H1 (cell line): Measurements from ENCODE around the gene CTDSP1.

ENCODE experiments used
- ATF3 ChIP-seq: IDR thresholded peaks from 2 replicates; pipeline ENCODE4 v1.6.1; 2011; ENCODE audit warnings: low read depth, mild to moderate bottlenecking, low read length; ENCODE audit not compliant: insufficient read depth
- HDAC6 ChIP-seq: IDR thresholded peaks from one replicate; pipeline ENCODE4 v1.7.1; 2012; ENCODE audit warnings: low read depth, mild to moderate bottlenecking, inconsistent platforms, low read length, moderate library complexity
- MAX ChIP-seq: IDR thresholded peaks from 2 replicates; pipeline ENCODE4 v1.6.1; 2012; ENCODE audit warnings: inconsistent platforms
- SAP30 ChIP-seq: fragments of 300-600 bp; sonication (generic); IDR thresholded peaks from 2 replicates; pipeline ENCODE4 v1.7.1; 2012; ENCODE audit warnings: low read length, moderate library complexity, mild to moderate bottlenecking, inconsistent platforms; ENCODE audit not compliant: insufficient read depth, insufficient replicate concordance
- TF ChIP-seq, protein P1 (sequence below), 3 experiments: IDR thresholded peaks; 1 replicate in 2 of 3; 2 replicates in 1 of 3; pipeline versions ENCODE4 v1.5.1 to v1.6.1; 2011; ENCODE audit warnings: low read length in 3 of 3, mild to moderate bottlenecking in 3 of 3, inconsistent platforms in 2 of 3, low read depth in 1 of 3, moderate library complexity in 1 of 3; ENCODE audit not compliant: insufficient read depth in 1 of 3; ENCODE audit errors: control extremely low read depth in 1 of 3
- TF ChIP-seq, protein P2 (sequence below): IDR thresholded peaks from 2 replicates; pipeline ENCODE4 v1.6.1; 2011; ENCODE audit warnings: low read length, improper control_type of control experiment

DNA sequence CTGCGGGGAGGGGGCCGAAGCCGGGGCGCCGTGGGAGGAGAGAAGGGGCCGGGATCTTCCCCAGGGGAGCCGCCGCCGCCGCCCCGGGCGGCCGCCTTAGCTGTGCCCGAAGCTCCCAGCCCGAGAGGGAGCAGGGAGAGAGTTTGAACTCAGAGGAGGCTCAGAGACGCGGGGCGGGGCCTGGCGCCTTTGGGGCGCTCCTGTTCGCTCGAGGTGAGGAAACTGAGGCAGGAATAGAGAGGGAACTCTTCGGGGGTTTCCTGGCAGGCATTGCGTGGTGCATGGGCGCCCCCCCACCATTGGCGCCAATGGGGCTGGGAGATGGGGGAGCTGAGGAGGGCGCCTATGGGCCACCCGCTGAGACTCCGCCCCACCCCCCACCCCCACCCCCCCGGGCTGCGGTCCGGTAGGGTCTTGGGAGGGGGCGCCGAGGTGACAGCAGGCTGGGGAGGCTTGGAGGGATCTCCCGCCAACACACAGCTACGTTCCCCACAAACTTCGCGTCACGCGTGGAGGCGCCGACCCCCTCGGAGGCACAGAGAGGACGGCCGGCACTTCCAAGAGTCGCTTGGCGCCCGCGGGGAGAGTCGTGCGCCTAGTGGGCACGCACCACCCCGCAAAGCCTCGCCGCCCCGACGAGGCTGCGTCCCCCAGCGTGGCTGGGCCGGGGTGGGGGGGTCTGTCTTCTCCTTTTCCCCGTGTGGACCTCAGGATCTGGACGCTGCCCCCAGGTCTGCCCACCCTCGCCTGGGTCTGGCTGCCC lies 680 bp downstream of the CTDSP1 start:
- no peak for TF ChIP-seq SAP30
- no peak for TF ChIP-seq MAX
- TF ChIP-seq, protein P1, sequence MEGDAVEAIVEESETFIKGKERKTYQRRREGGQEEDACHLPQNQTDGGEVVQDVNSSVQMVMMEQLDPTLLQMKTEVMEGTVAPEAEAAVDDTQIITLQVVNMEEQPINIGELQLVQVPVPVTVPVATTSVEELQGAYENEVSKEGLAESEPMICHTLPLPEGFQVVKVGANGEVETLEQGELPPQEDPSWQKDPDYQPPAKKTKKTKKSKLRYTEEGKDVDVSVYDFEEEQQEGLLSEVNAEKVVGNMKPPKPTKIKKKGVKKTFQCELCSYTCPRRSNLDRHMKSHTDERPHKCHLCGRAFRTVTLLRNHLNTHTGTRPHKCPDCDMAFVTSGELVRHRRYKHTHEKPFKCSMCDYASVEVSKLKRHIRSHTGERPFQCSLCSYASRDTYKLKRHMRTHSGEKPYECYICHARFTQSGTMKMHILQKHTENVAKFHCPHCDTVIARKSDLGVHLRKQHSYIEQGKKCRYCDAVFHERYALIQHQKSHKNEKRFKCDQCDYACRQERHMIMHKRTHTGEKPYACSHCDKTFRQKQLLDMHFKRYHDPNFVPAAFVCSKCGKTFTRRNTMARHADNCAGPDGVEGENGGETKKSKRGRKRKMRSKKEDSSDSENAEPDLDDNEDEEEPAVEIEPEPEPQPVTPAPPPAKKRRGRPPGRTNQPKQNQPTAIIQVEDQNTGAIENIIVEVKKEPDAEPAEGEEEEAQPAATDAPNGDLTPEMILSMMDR (IDR thresholded peaks at IDR 0.05; ENCODE audit: control extremely low read depth in 1 of 3, insufficient read depth in 1 of 3, low read depth in 1 of 3, low read length in 3 of 3) = no peak
- no peak for TF ChIP-seq ATF3
- TF ChIP-seq HDAC6 = no peak
- TF ChIP-seq, protein P2, sequence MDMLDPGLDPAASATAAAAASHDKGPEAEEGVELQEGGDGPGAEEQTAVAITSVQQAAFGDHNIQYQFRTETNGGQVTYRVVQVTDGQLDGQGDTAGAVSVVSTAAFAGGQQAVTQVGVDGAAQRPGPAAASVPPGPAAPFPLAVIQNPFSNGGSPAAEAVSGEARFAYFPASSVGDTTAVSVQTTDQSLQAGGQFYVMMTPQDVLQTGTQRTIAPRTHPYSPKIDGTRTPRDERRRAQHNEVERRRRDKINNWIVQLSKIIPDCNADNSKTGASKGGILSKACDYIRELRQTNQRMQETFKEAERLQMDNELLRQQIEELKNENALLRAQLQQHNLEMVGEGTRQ = no peak
